GM19099 (cell line): ENCODE data around the gene FIBCD1.

ENCODE experiments used
- POLR2A ChIP-seq: IDR thresholded peaks from 3 replicates; pipeline ENCODE4 v1.6.1; 2011; ENCODE audit warnings: low read depth; ENCODE audit not compliant: insufficient read length; ENCODE audit errors: extremely low read depth

FIBCD1 gene

DNA sequence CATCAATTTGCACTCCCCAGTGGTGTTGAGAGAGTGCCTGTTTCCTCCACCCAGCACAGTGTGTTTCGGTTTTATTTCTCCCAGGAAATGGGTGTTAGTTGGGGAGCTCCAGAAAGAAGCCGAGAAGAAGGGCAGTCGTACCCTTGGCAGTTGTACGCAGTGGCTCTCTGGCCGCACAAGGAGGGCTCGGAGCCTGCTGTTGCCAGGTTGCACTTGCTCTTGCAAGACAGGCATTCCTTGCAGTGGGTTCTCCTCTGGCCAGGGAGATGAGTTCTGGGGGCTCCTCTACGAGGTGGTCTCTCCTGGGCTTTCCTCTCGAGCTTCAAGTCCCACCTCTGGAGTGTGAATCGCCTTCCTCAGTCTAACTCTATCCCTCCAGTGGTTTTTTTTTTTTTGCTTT, 71.5 kb downstream of the FIBCD1 start:
- no peak for TF ChIP-seq POLR2A

DNA sequence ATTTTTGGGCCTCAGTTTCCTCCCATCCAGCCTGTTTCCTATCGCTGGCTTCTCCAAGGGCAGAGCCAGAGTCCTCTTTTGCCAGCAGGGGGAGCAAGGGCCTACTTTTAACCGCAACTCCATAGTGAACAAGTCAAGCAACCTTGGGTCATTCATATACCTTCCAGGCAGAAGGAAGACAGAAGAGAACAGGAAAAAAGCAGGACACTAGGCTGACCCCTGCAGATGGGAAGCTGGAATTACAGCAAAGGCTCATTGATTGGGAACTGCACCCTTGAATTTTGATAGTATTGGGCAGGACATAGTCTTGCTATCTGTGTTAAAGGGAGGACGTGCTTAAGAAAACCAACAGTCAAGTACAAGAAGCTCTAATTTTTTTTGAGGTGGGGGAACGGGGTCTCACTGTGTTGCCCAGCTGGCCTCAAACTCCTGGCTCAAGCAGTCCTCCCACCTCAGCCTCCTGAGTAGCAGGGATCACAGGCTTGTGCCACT, 72.5 kb downstream of the FIBCD1 start:
- no peak for TF ChIP-seq POLR2A

DNA sequence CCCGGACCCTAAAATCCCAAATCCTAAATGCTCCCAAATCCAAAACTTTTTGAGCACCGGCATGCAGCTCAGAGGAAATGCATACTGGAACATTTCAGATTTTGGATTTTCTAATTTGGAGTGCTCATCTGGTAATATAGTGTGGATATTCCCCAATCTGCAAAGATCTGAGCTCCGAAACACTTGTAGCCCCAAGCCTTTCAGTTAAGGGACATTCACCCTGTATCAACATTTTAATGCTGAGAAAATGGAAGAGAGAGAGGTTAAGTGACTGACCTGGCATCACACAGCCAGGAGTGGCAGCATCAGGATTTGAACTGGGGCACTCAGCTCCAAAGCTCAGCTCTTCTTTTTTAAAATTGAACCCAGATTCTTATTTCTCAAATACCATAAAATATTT, 73.1 kb downstream of the FIBCD1 start:
- no peak for TF ChIP-seq POLR2A

DNA sequence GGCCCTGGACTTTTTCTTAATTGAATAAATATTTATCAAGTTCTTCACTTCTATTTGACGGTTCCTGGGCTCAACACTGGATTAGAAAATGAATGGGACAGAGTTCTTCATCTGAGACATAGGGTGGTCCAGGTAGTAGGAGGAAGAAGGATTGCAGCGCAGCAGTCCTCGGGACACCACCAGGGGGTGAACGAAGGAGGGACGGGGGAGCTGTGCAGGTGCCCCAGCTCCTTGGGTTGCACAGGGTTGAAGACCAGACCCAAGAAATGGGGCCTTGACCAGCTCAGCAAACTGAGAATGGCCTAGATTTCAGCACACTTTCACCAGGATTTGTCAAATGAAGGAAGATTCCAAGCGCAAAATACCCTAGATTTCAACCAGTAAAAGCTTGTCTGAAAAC, 74.5 kb downstream of the FIBCD1 start:
- TF ChIP-seq POLR2A, result no peak

DNA sequence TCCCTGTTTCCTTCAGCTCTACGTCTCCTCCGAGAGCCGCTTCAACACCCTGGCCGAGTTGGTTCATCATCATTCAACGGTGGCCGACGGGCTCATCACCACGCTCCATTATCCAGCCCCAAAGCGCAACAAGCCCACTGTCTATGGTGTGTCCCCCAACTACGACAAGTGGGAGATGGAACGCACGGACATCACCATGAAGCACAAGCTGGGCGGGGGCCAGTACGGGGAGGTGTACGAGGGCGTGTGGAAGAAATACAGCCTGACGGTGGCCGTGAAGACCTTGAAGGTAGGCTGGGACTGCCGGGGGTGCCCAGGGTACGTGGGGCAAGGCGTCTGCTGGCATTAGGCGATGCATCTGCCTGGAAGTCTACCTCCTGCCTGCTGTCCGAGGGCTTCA, 76.3 kb downstream of the FIBCD1 start:
- TF ChIP-seq POLR2A, result no peak

DNA sequence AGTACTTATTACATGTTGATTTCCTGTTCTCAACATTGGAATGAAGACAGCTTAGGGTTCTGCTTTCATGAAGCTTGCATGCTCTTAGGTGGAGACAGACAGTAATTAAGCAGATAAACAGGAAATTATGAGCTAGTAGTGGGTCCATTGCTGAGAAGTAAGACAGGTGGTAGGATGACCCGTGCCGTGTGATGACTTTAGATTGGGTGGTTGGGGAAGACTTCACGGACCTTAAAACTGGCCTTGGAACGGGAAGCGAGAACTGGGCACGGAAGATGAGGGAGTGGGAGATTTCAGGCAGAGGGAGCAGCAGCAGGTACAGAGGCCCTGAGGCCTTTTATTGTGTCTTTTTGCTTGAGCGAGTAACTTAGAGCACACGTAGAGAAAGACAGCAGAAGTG, 76.8 kb downstream of the FIBCD1 start:
- no peak for TF ChIP-seq POLR2A

DNA sequence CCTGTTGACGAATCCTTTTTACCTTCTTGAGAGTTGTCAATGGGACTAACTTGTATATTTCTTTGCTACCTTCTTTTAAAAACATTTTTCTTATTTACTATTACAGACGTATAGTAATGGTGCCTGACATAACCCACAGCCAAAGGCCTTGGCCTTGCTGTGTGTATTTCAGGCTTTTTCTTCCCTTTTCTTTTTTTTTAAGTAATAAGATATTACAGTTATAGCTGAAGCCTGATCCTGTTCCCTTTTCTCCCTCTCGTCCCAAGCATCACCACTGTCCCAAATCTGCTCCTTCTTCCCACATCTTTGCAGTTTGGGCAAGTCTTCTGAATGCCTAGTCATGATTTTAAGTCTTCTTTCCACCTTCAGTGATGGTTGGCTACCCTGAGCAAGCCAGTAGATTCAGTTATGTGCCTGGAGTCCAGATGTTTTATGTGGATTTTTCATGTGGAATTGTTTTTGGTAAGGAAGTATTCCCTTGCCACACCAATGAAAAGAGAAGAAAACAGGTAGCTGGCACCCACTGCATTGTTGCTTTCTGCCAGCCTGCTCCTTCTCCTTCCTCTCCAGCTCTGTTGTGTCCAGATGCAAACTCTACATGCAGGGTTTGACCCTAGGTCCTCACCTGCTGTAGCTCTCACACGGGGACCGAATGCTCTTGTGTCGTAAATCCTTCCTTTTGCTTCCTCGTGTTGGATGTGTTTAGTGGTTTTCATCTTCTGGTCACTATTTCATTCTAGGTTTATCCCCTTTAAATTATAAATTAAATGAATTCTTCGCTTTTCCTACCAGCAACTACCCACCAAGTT, 77.5 kb downstream of the FIBCD1 start:
- TF ChIP-seq POLR2A, result no peak

GRCh38 chr9:130860458-130861316, 78.4 kb downstream of the FIBCD1 start:
- TF ChIP-seq POLR2A, result no peak

GRCh38 chr9:130858739-130859705, 80.0 kb downstream of the FIBCD1 start:
- TF ChIP-seq POLR2A, result no peak

DNA sequence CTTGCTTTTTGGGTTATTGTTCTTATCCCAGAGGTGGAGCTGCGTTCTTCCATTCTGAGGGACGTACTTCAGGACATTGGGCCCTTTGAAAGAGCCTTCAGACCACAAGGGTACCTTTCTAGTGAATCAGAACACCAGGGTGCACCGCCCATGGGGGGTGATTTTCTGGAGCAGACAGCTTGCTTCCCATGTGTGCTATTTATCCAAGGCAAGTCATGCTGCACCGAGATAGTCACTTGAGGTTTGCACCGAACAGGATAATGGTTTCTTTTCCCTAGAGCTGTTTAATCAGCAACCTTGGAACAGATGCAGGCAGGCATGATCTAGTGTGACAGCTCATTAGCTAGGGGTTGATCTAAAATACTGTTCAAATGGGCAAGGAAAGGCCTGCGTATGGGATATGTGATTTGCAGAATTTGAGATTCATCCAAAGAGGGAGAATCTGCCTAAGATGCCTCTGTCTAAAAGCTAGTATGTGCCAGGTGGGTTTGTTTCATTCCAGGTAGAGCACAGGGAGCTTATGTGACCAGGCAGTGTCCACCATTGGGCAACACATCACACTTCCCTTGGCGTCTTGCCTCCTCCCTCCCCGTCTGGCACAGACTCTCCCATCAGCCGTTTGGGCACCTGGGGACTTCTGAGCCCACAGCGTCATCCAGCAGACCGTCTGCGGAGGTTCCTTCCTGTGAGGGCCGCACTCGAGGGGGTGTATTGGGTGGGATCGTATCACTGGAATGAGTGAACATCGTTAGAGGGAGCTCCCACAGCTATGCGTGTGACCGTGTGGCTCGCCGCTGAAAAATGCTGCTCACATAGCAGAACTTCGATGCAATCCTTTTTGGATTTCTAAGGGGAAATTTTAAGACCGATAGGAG, 80.9 kb downstream of the FIBCD1 start:
- no peak for TF ChIP-seq POLR2A

GRCh38 chr9:130856474-130856873, 82.6 kb downstream of the FIBCD1 start:
- no peak for TF ChIP-seq POLR2A

DNA sequence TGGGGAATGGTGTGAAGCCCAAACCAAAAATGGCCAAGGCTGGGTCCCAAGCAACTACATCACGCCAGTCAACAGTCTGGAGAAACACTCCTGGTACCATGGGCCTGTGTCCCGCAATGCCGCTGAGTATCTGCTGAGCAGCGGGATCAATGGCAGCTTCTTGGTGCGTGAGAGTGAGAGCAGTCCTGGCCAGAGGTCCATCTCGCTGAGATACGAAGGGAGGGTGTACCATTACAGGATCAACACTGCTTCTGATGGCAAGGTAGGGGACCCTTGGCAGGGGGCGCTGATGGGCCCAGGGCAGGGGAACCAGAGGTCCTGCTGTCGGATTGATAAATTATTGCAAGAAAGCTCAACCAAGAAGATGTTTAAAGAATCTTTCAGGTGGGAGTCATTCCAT, 84.2 kb downstream of the FIBCD1 start:
- no peak for TF ChIP-seq POLR2A

DNA sequence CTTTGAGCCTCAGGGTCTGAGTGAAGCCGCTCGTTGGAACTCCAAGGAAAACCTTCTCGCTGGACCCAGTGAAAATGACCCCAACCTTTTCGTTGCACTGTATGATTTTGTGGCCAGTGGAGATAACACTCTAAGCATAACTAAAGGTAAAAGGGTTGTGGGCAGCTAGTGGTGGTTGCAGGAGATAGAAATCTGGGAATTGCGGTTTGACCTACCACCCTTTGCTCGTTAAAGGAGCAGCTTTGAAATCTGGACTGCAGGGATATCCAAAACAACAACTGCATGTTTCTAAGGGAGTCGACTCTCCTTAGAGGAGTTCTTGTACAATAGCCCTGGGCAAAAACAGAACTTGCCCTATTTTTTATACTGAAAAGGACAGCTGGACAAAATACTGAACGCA, 85.0 kb downstream of the FIBCD1 start:
- TF ChIP-seq POLR2A, result no peak

- no peak for TF ChIP-seq POLR2A
Observed at GRCh38 chr9:130852801-130853200, 86.2 kb downstream of the FIBCD1 start.
